C4-2B (cell line): Measurements from ENCODE around the gene SNRNP25.

Experiments
- CTCF ChIP-seq: fragments of 450-650 bp; conservative IDR thresholded peaks from 2 replicates; pipeline ENCODE4 v1.5.1; 2017; ENCODE audit warnings: mild to moderate bottlenecking
- ZFX ChIP-seq: fragments of 450-650 bp; IDR thresholded peaks from 2 replicates; pipeline ENCODE4 v1.6.1; 2017

DNA sequence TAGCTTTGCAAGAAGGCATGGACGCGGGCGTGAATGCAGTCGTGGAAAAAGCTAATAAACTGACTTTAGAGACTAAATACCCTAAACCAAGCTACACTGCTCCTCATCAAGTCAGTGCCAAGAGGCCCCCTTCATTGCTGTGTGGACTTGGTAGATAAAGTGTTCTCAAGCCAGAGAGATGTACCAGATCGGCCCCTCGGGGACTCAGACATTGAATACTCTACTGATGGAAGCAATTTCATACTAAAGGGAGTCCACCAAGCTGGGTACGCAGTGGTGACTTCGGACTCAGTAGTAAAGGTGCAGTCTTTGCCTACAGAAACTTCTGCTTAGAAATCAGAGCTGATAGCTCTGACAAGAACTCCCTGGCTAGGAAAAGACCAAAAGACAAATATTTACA lies 9.0 kb upstream of the SNRNP25 start:
- TF ChIP-seq CTCF (no peak), ZFX (no peak)
